B cell (primary cell): ENCODE measurements around the gene TMEM151A. TPM values are rescaled to one million over a fixed set of nuclear protein-coding genes. Genes with fewer than 3 reads are reported as not detected.

Experiments used
- ATAC-seq: fragments of 200-7000 bp; cut with Tn5 transposase; one replicate; pipeline ENCODE4 v1.10.0; 2021; ENCODE audit warnings: low read depth, mild to moderate bottlenecking, moderate number of reproducible peaks, moderate library complexity
- CTCF ChIA-PET: fragments of 350-600 bp; sonication (Branson Sonifier 250); formaldehyde crosslinking; loops from one replicate; lab custom pipeline; 2021; ENCODE audit warnings: antibody characterized with exemption, inconsistent platforms; lab: Charles Lee
- POLR2A ChIA-PET: fragments of 350-600 bp; sonication (Branson Sonifier 250); formaldehyde crosslinking; loops from one replicate; lab custom pipeline; 2021; ENCODE audit warnings: antibody characterized with exemption; lab: Charles Lee
- DNase-seq: peaks from one replicate; pipeline ENCODE4 v3.0.0; 2013
- H2AFZ ChIP-seq: 2 replicates; pipeline ENCODE4 v1.6.1; 2012; ENCODE audit warnings: mild to moderate bottlenecking, low read depth, low read length; ENCODE audit not compliant: insufficient read depth, poor library complexity, severe bottlenecking
- H3K27ac ChIP-seq, 2 donors: 1 replicate in 1 of 2; 2 replicates in 1 of 2; pipeline ENCODE4 v1.5.1; 2012 to 2013; ENCODE audit warnings: low read length in 2 of 2, mild to moderate bottlenecking in 2 of 2, moderate library complexity in 1 of 2
- H3K27me3 ChIP-seq, 4 experiments: fragments of 200-600 bp in 1 of 4; sonication (generic) in 1 of 4; replicated peaks in 1 of 4; 1 replicate in 2 of 4; 2 replicates in 2 of 4; pipeline versions ENCODE4 v1.6.1 to v1.7.0; 2013 to 2016; ENCODE audit warnings: low read length in 3 of 4, mild to moderate bottlenecking in 2 of 4, mixed read lengths in 1 of 4, moderate library complexity in 1 of 4; ENCODE audit not compliant: insufficient read depth in 4 of 4, control insufficient read depth in 3 of 4; ENCODE audit errors: control extremely low read depth in 1 of 4
- H3K36me3 ChIP-seq, 2 experiments: replicated peaks in 1 of 2; 1 replicate in 1 of 2; 2 replicates in 1 of 2; pipeline versions ENCODE4 v1.6.1 to v1.7.1; 2013; ENCODE audit warnings: low read length in 1 of 2; ENCODE audit not compliant: insufficient read depth in 2 of 2, control insufficient read depth in 1 of 2; ENCODE audit errors: control extremely low read depth in 1 of 2, extremely low read depth in 1 of 2
- H3K4me1 ChIP-seq, 2 donors: fragments of 200-600 bp in 1 of 2; sonication (generic) in 1 of 2; 1 replicate in 1 of 2; 2 replicates in 1 of 2; pipeline versions ENCODE4 v1.5.1 to v1.6.1; 2013 to 2017; ENCODE audit warnings: low read length in 2 of 2; ENCODE audit not compliant: control insufficient read depth in 2 of 2, insufficient read depth in 2 of 2
- H3K4me2 ChIP-seq: replicated peaks from 2 replicates; pipeline ENCODE3; 2012; ENCODE audit warnings: mild to moderate bottlenecking, low read depth, low read length; ENCODE audit not compliant: poor library complexity, severe bottlenecking
- H3K4me3 ChIP-seq, 5 experiments: fragments of 200-600 bp in 1 of 5; sonication (generic) in 1 of 5; 1 replicate in 3 of 5; 2 replicates in 2 of 5; pipeline versions ENCODE4 v1.5.1 to v1.7.0; 2011 to 2016; ENCODE audit warnings: low read length in 4 of 5, mild to moderate bottlenecking in 4 of 5, low read depth in 2 of 5, control low read depth in 1 of 5, moderate library complexity in 1 of 5; ENCODE audit not compliant: insufficient read depth in 1 of 5; ENCODE audit errors: control extremely low read depth in 1 of 5, extremely low read depth in 1 of 5
- H3K79me2 ChIP-seq: fragments of 200-600 bp; sonication (generic); one replicate; pipeline ENCODE4 v1.6.0; 2016; ENCODE audit warnings: low read length; ENCODE audit not compliant: control insufficient read depth, insufficient read depth
- H3K9ac ChIP-seq: fragments of 200-600 bp; sonication (generic); 2 replicates; pipeline ENCODE4 v1.6.1; 2017; ENCODE audit warnings: mild to moderate bottlenecking, low read length, moderate library complexity
- H3K9me3 ChIP-seq, 3 donors: one replicate each; pipeline versions ENCODE4 v1.6.1 to v1.7.1; 2013; ENCODE audit warnings: low read length in 2 of 3; ENCODE audit not compliant: control insufficient read depth in 2 of 3, insufficient read depth in 1 of 3; ENCODE audit errors: control extremely low read depth in 1 of 3
- H4K20me1 ChIP-seq: 2 replicates; pipeline ENCODE4 v1.6.0; 2012; ENCODE audit warnings: mild to moderate bottlenecking, low read length; ENCODE audit not compliant: insufficient read depth, control insufficient read depth, poor library complexity, severe bottlenecking
- H3K27ac Mint-ChIP-seq: one replicate; pipeline ENCODE4 v1.8.0; 2021; ENCODE audit warnings: mixed read lengths
- H3K27me3 Mint-ChIP-seq: one replicate; pipeline ENCODE4 v1.8.0; 2021; ENCODE audit warnings: mixed read lengths
- H3K4me1 Mint-ChIP-seq: one replicate; pipeline ENCODE4 v1.8.0; 2021; ENCODE audit warnings: mixed read lengths
- H3K4me3 Mint-ChIP-seq: one replicate; pipeline ENCODE4 v1.8.0; 2021; ENCODE audit warnings: mixed read lengths
- H3K9me3 Mint-ChIP-seq: one replicate; pipeline ENCODE4 v1.8.0; 2022; ENCODE audit warnings: mixed read lengths; ENCODE audit not compliant: insufficient read depth
- EZH2 ChIP-seq: IDR thresholded peaks from 2 replicates; pipeline ENCODE4 v1.6.1; 2012; ENCODE audit warnings: borderline replicate concordance, low read depth, mild to moderate bottlenecking, moderate library complexity, low read length; ENCODE audit not compliant: insufficient read depth, poor library complexity, severe bottlenecking
- WGBS: methylation state at CpG from one replicate; pipeline ENCODE4 v1.1.5; 2013; ENCODE audit warnings: missing lambda C conversion rate; ENCODE audit not compliant: insufficient coverage; 5-methylcytosine and 5-hydroxymethylcytosine counted together
- intact Hi-C: fragments of 100-400 bp; cut with micrococcal nuclease; formaldehyde crosslinking; loops from one replicate; pipeline ENCODE4 v1.10.0; 2022
- polyA plus RNA-seq: library from polyadenylated mRNA; depleted of rRNA; stranded (reverse); fragments of >200 nt; gene quantifications from 2 replicates; pipeline ENCODE4 v1.2.3, GENCODE V29; 2012
- total RNA-seq, 2 donors: library from RNA; stranded (reverse); fragments of 120-200 nt in 1 of 2; gene quantifications; 1 replicate in 1 of 2; 2 replicates in 1 of 2; pipeline versions ENCODE4 v1.2.3 to v1.2.4, GENCODE V29; 2013 to 2022
- TF ChIP-seq, protein P1 (sequence below): fragments of 200-600 bp; IDR thresholded peaks from one replicate; pipeline ENCODE4 v1.8.0; 2022; ENCODE audit warnings: antibody characterized with exemption, mild to moderate bottlenecking

Gene TMEM151A
- total and polyA plus RNA-seq, 2 donors (not counting 1 experiment from before 2014, with no cell fraction given) = 0.17 to 1.1 TPM

DNA sequence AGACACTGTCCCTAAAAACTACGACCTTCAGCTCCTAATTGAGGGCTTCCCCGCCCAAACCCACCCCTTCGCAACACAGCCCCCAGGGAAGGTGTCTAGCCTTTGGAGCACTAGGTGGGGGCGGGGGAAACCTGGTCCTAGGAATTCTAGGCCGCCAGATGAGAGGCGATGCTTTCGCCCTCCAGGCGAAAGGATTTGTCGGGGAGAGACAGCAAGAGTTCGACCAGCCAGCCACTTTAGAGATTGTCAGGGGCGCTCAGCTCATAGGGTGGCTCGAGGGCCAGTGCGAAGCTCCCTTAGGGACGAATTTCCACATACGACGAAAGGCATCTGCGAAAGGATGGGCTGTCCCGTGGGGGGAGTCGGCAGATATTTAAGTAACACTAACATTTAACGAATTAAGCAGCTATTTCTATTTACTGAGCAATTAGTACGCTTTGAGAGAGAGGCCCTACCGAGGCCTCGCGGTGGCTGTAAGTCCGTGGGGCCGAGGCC lies 19.8 kb downstream of the TMEM151A start:
- H3K27me3 Mint-ChIP-seq = peaks cover 3% of the 10 kb centered on the region
- H3K27me3 ChIP-seq = no peaks in the 10 kb centered on the region
- intact Hi-C loops = no loop called here
- H3K9me3 Mint-ChIP-seq = no peaks in the 10 kb centered on the region
- H3K4me1 Mint-ChIP-seq = peaks cover 26% of the 10 kb centered on the region
- H3K27ac Mint-ChIP-seq = peak overlapping the region; percentile 99
- ChIA-PET CTCF (interaction anchor here (0.6 to 6.3 kb wide), 44 partner anchors 9 to 452 kb away, joined by 3 to 101 read pairs (median 6); partner anchors contain the start of genes ACTN3, B4GAT1, BRMS1 and FIBP), POLR2A (interaction anchor here (0.7 to 2.0 kb wide), 5 partner anchors 16 to 649 kb away, joined by 3 to 12 read pairs (median 4); partner anchors contain the start of genes BRMS1, RELA and RIN1)
- ATAC-seq (no peak), DNase-seq (no peak)
- H3K36me3 ChIP-seq = no peaks in the 10 kb centered on the region
- no peaks in the 10 kb centered on the region for H4K20me1 ChIP-seq
- no peak for TF ChIP-seq EZH2
- TF ChIP-seq, protein P1, sequence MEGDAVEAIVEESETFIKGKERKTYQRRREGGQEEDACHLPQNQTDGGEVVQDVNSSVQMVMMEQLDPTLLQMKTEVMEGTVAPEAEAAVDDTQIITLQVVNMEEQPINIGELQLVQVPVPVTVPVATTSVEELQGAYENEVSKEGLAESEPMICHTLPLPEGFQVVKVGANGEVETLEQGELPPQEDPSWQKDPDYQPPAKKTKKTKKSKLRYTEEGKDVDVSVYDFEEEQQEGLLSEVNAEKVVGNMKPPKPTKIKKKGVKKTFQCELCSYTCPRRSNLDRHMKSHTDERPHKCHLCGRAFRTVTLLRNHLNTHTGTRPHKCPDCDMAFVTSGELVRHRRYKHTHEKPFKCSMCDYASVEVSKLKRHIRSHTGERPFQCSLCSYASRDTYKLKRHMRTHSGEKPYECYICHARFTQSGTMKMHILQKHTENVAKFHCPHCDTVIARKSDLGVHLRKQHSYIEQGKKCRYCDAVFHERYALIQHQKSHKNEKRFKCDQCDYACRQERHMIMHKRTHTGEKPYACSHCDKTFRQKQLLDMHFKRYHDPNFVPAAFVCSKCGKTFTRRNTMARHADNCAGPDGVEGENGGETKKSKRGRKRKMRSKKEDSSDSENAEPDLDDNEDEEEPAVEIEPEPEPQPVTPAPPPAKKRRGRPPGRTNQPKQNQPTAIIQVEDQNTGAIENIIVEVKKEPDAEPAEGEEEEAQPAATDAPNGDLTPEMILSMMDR = no peak
- peaks cover 10 to 19% of the 10 kb centered on the region in 2 donors for H3K4me1 ChIP-seq
- 35% methylated on average over 18 of the region's 26 CpGs for WGBS
- peak overlapping the region in 4 of 5 experiments; percentile 50 to 72 (median 67) for H3K4me3 ChIP-seq
- H3K4me2 ChIP-seq = peak overlapping the region; percentile 89
- H2AFZ ChIP-seq = peak overlapping the region; percentile 88
- H3K9me3 ChIP-seq = no peaks in the 10 kb centered on the region
- H3K9ac ChIP-seq = peak overlapping the region; percentile 75
- H3K27ac ChIP-seq = peak overlapping the region; percentile 74 to 88
- H3K79me2 ChIP-seq = no peaks in the 10 kb centered on the region
- H3K4me3 Mint-ChIP-seq = peak overlapping the region; percentile 99

DNA sequence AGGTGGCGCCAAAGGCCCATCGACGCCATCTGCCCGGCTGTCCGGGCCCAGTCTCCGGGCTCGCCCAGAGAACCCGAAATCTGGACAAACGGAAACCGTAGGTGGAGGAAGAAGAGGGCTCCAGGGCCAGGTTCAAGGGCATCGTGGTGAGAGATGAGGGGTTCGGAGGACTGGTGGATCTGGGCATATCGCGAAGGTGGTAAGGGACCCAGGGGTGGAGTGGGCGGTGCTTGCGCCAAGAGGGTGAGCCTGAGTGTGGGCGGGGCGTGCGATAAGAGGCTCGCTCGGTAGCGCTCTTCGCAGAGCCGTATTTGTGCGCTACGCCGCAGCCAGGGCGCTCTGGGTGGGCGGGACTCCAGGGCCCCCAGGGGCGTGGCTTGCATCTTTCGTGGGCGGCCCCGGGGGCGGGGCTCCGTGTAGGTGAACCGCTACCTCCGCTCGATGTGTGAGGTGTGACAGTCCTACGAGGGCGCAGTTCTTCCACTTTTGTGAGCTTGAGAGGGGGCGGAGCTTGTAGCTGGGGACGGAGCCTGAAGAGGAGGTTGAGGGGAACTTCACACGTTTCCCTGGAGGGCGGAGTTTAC lies 20.4 kb downstream of the TMEM151A start:
- H3K4me1 Mint-ChIP-seq = peaks cover 28% of the 10 kb centered on the region
- H3K36me3 ChIP-seq = no peaks in the 10 kb centered on the region
- ChIA-PET CTCF (interaction anchor here (0.6 to 6.3 kb wide), 47 partner anchors 10 to 532 kb away, joined by 3 to 101 read pairs (median 5); partner anchors contain the start of genes B4GAT1, BRMS1, DPP3 and MRPL11), POLR2A (interaction anchor here (0.5 to 2.0 kb wide), 19 partner anchors 9 to 926 kb away, joined by 3 to 12 read pairs (median 4); partner anchors contain the start of genes BRMS1, DPP3, FIBP and MRPL11)
- intact Hi-C loops = loop anchor here (1.0 to 2.0 kb wide), 9 partner anchors 16 to 367 kb away; partner anchors contain the start of genes BRMS1, PELI3, RAB1B and SLC29A2
- H3K27me3 Mint-ChIP-seq = peaks cover 3% of the 10 kb centered on the region
- peak overlapping the region; percentile 99 for H3K27ac Mint-ChIP-seq
- under 1% methylated on average over 44 of the region's 44 CpGs for WGBS
- H3K4me2 ChIP-seq = peak overlapping the region; percentile 89
- no peaks in the 10 kb centered on the region for H3K9me3 ChIP-seq
- peak overlapping the region; percentile 74 to 88 for H3K27ac ChIP-seq
- H2AFZ ChIP-seq = peak overlapping the region; percentile 88
- no peaks in the 10 kb centered on the region for H3K9me3 Mint-ChIP-seq
- H3K4me1 ChIP-seq = peaks cover 11 to 21% of the 10 kb centered on the region in 2 donors
- H3K4me3 ChIP-seq = peak overlapping the region; percentile 30 to 72 (median 63)
- DNase-seq (peak; percentile 100), ATAC-seq (peak; percentile 79)
- H3K27me3 ChIP-seq = no peaks in the 10 kb centered on the region
- H3K79me2 ChIP-seq = no peaks in the 10 kb centered on the region
- no peak for TF ChIP-seq EZH2
- TF ChIP-seq, protein P1 = peak; percentile 99
- H3K4me3 Mint-ChIP-seq = peak overlapping the region; percentile 99
- H3K9ac ChIP-seq = peak overlapping the region; percentile 75
- H4K20me1 ChIP-seq = no peaks in the 10 kb centered on the region
